GM19452 (cell line): Measurements from ENCODE around the gene TNFRSF1B.

Source experiments
- ATAC-seq: cut with Tn5 transposase; IDR thresholded peaks from one replicate; pipeline ENCODE4 v1.9.1; 2021; ENCODE audit not compliant: unreplicated experiment

TNFRSF1B gene

GRCh38 chr1:12157366-12158231, 9.2 kb upstream of the TNFRSF1B start:
- no peak for ATAC-seq

- no peak for ATAC-seq
Measured at GRCh38 chr1:12158357-12159092, 8.3 kb upstream of the TNFRSF1B start.

GRCh38 chr1:12159816-12160215, 7.0 kb upstream of the TNFRSF1B start:
- ATAC-seq = no peak

- no peak for ATAC-seq
Measured at GRCh38 chr1:12161324-12161661, 5.5 kb upstream of the TNFRSF1B start.

- peak; percentile 77 for ATAC-seq
Measured at GRCh38 chr1:12161662-12162458, 4.9 kb upstream of the TNFRSF1B start.

GRCh38 chr1:12162459-12163137, 4.2 kb upstream of the TNFRSF1B start:
- no peak for ATAC-seq

GRCh38 chr1:12163210-12163609, 3.6 kb upstream of the TNFRSF1B start:
- no peak for ATAC-seq

- ATAC-seq = no peak
Measured at GRCh38 chr1:12164210-12164609, 2.6 kb upstream of the TNFRSF1B start.

- no peak for ATAC-seq
Measured at GRCh38 chr1:12165342-12165741, 1.4 kb upstream of the TNFRSF1B start.

GRCh38 chr1:12167493-12168429, 970 bp downstream of the TNFRSF1B start:
- no peak for ATAC-seq

- no peak for ATAC-seq
Measured at GRCh38 chr1:12168451-12169160, 1.8 kb downstream of the TNFRSF1B start.

- no peak for ATAC-seq
Measured at GRCh38 chr1:12169442-12170135, 2.8 kb downstream of the TNFRSF1B start.

- ATAC-seq = no peak
Measured at GRCh38 chr1:12170263-12170671, 3.5 kb downstream of the TNFRSF1B start.

GRCh38 chr1:12171206-12172041, 4.6 kb downstream of the TNFRSF1B start:
- no peak for ATAC-seq

GRCh38 chr1:12172042-12172851, 5.5 kb downstream of the TNFRSF1B start:
- no peak for ATAC-seq

GRCh38 chr1:12173041-12173509, 6.3 kb downstream of the TNFRSF1B start:
- no peak for ATAC-seq

GRCh38 chr1:12173631-12174121, 6.9 kb downstream of the TNFRSF1B start:
- no peak for ATAC-seq
